HuH-7.5 (cell line): Measurements from ENCODE around the gene TRIM31.
A peak's percentile ranks its signal among the peaks of the same experiment; 100 is the strongest.
"Not testable (repeated sequence)": the region's sequence is repeated elsewhere in the genome, so short reads cannot be mapped to it uniquely, and the experiment has no call there.

Experiments
- DNase-seq: peaks from one replicate; pipeline ENCODE4 v3.0.0; 2011; ENCODE audit warnings: low spot score

Gene TRIM31

DNA sequence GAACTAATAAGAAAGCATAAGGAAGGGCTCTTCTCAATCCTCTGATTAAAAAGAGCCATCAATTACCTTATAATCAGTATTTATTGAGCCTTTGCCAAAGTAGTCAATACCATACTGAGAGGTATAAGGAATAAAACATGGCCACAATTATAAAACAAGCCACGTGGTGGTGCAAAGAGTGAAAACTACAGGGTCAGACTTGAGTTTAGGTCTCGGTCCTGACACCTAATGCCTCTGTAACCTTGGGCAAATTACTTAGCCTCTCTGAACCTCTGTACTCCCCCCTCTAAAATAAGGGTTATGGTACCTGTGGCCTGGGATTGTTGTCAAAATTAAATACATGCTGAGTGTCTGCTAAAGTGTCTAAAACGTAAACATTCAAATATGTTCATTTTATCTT, 36.3 kb upstream of the TRIM31 start:
- no peak for DNase-seq

DNA sequence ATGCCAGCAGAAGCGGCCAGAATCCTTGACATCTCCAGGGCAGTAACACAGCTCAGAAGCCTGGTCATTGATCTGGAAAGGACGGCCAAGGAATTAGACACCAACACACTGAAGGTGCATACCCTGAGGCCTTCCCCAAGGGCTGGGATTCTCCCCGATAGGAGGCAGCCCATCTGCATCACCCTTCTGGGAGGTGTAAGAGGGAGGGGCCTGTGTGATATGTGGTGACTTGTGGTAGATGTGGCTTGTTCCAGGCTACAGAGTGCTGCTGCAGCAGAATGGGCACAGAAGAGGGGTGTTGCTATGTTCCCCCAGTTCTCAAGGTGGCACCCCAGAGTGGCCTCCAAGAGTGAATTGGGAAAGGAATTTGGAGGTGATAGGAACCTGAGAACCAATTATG, 34.2 kb upstream of the TRIM31 start:
- no peak for DNase-seq

DNA sequence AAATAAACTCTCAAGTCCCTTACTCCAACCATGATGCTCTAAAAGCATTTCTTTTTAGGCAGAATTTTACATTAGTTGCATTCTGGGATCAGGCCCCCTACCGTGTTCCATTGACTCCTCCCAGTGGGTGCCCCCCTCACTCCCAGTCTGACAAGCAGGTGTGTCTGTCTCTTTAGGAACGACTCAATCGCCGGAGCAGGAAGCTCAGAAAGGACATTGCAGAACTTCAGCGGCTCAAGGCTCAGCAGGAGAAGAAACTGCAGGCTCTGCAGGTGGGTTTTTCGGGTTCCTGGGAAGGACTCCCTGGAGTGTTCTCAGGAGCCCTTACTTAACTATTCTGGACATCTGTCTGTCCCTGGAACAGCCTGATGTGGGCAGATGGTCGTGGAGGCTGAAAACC, 32.9 kb upstream of the TRIM31 start:
- DNase-seq, result no peak

DNA sequence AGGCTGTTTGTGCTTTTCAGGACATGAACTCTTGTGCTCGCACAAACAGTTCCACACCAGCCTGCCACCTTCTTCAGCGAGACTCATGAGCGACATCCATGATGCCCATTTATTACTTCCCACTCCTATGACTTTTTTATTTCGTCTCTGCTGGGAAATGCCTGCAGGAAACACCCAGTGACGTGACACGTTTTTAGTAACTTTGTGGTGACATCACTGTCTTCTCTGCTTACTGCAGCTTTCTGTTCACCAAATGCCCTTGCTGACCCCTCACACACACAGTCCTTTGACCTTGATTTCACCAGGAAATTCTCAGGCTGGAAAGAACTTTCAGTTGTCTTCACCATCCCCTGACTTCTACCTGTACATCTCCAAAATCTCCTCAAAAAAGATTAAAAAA, 31.9 kb upstream of the TRIM31 start:
- no peak for DNase-seq

DNA sequence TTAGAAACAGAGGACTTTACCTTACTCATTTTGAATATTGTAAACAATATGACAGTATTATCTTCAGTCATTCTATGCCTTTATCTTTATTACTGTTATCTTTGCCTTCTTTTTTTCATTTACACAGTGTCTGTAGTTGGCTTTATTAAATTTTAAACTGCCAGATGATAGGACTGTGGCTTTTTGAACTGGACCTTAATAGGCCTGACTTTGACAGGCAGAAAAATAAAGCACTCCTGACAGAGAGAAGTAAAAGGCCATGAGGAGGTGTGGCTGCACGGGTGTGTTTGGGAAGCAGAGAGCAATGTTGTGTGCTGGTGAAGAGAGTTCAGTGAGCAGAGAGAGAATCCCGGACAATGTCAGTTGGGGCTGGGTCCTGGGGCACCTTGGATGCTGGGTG, 30.9 kb upstream of the TRIM31 start:
- no peak for DNase-seq

DNA sequence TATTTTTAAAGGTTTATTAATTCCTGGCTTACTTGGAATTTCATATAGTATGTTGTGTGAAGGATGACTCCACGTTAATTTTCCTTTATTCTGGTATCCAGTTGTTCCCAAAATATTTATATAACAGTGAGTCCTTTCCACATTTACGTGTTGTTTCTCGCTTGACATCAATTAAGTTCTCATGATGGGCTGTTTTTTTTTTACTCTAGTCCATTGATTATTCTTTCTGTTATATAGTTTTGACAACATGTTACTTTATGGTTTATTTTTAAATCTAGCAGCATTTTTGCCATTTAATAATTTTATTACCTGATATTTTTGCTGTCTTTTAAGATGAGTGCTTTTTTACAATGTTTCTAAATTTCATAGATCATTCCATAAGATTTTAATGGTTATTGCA, 29.8 kb upstream of the TRIM31 start:
- DNase-seq, result no peak

DNA sequence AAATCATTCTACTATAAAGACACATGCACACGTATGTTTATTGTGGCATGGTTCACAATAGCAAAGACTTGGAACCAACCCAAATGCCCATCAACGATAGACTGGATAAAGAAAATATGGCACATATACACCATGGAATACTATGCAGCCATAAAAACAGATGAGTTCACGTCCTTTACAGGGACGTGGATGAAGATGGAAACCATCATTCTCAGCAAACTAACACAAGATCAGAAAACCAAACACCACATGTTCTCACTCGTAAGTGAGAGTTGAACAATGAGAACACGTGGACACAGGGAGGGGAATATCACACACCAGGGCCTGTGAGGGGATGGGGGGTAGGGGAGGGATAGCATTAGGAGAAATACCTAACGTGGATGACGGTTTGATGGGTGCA, 27.4 kb upstream of the TRIM31 start:
- DNase-seq, result not testable (repeated sequence)

DNA sequence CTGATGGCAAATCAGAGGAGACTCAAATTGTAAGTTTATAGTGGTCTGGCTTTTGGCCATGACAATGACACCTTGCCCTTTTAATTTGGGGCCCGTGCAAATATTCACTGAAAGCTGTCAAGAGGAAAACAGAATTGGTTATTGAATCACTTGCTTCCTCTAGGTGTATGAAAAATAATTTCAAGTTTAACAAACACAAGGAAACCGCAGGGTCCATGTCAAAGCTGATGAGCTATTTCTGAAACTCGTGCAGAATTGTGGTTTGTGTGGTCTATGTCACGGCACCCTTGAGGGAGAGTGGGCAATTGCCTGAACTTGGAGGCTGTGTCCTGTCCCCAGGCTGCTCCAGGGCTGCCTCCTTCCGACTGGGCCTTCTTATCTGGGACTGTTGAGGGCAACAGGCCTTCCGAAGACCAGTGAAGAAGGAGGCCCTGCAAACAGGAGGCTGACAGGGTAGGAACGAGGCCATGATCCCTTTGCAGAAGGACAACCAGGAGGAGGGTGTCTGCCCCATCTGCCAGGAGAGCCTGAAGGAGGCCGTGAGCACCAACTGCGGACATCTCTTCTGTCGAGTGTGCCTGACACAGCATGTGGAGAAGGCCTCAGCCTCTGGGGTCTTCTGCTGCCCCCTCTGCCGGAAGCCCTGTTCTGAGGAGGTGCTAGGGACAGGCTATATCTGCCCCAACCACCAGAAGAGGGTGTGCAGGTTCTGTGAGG, 23.8 kb upstream of the TRIM31 start:
- no peak for DNase-seq

DNA sequence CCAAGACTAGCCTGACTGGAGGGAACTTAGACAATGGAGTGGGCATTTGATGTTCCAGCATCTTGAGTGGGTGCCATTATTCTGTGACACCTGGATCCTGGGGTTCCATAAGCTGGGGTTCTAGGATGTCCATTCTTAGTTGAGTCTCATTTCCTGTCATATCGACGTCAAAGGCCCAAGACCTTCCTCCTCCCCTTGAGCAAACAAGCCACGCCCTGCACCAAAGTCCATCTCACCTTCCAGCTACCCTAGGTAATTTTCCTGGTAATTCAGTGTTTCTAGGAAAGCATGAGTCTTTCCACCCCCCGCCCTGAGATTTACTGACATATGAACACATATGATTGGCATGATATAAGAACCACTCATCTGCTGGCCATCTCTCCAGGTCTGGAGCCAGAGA, 22.9 kb upstream of the TRIM31 start, which contains the start of gene TRIM40:
TSS of gene TRIM40 (plus strand) at position 384 of the 400 bp plus-strand sequence. CDS start 897 bp downstream, outside the sequence.
- DNase-seq, result no peak

DNA sequence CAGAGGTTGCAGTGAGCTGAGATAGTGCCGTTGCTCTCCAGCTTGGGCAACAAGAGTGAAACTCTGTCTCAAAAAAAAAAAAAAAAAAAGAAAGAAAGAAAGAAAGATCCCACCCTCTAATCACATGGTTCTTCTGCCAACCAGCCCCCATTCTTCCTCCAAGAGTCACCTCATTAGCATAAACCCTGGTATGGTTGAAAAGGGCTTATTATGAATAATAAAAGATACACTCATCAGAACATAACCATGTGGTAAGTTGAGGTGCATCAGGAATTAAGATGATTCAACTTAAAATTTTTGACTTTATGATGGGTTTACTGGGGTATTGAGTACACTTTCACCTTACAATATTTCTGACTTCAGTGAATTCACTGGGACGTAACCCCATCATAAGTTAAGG, 22.3 kb upstream of the TRIM31 start:
- DNase-seq, result no peak

DNA sequence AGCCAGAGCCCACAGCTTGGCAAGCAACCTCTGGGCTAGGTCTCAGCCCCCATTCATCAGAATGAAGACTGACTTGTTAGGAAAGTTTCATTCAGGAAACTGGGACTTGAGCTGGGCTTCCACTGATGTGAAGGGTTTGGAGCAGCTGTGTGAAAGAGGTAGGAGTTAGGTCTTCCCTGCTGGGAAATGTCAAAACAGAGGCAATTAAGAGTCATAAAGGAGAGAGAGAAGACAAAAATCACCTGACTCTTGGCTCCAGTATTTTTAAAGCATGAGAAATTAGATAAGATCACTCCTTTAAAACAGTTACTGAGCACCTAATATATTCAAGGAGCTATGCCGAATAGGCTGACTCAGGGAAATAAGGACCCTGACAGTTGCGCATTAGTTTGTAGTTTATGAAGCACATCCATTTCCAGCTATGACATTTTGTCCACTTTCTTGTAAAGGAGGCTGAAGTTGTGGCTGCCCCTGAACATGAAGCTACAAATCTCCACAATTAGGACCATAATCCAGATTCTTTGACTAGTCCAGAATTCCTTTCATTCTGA, 19.1 kb upstream of the TRIM31 start:
- DNase-seq, result no peak

DNA sequence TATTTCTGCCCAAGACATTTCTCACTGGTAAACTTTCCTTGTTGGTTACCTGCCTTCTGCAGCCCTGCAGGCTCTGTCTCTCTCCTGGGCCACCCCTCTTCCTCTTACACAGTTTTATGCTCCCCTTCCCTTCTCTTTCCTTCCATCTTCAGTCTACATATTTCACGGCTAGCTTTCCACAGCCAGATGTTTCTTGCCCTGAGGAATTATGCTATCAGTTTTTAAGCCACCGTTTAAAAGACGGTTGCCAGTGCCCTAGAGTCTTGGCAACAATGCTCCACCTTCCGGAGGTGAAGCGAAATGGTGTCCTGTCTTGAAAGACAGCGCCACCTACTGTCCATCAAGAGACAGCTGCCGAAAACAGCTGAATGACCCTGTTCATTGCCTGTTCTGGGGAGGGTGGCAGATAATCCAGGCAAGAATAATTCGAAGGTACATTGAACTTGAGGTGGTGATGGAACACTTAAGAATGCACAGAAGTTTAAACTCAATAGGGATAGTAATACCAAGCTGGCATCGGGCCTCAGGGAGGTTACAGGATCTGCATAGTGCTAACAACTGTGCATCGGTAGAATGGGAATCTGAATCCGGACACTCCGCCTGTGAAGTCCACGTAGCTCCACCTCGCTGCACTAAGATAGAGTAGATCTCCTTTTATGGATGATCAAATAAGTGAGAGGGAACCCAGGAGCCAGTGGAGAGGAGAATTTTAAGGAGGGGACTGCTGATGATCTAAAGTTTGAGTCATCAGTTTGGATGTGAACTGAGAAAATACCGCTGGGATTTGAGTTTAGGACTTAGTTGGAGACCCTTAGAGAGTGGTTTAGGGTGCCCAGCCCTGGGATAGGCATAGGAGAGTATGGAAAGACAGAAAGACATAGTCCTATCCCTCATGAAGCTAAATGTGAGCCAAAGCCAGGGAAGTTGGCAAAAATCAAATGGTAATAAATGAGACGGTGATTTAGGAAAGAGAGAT, 18.3 kb upstream of the TRIM31 start:
- DNase-seq, result peak; percentile 65

DNA sequence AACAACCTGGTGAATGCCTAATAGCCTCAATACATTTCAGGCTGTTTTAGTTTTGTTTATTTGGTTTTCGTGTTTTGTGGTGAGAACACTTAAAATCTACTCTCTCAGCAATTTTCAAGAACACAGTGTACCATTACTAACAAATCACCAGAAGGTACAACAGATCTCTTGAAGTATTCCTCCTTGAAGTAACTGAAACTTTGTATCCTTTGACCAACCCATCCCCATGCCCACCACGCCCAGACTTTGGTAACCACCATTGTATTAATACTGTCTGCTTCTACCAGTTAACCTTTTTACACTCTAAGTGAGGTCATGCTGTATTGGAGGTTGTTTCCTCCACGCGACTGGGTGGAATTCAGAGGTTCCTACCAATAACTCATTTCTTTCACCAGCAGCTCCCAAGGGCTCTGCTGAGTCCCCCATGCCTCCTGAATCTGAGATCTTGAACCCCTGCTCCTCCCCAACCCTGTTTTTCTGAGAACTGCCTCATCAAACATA, 17.3 kb upstream of the TRIM31 start:
- no peak for DNase-seq

DNA sequence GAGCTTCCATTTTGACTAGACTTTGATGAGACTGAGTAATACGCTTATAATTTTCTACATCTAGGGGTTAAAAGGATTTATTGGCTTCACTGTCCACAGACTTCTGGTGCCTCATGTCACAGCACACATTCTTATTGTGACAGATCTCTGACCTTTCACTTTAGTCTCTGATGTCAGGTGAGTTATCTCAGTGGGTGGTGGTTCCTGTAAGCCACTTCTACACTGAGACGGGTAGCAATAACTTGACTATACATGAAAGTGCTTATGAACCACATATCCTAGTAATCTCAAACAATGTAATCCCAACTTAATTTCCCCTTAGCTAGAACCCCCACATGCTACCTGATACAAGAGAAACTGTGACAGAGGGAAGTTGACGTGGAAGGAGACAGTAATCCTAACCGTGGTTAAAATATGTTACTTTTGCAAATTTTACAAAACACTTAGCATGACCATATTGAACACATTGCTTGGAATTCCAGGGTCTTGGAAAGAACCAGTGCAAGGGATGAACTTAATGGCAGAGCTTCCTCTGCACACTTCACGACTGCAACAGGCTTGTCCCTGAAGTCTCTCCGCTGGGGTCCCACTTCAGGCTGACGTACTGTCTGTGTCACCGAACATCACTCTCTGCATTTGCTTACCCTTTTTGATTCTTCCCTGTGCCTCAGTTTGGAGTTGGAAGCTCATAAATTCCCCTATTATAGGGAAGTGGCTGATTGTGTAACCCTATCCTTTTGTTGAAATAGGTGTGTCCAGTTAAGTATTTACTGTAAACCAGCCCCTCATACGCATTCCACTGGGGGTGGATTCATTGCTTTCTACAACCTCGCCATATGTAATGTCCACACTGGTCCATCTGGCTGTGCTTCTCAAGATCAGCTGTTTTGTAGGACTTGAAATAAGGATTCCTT, 16.6 kb upstream of the TRIM31 start:
- DNase-seq, result no peak

DNA sequence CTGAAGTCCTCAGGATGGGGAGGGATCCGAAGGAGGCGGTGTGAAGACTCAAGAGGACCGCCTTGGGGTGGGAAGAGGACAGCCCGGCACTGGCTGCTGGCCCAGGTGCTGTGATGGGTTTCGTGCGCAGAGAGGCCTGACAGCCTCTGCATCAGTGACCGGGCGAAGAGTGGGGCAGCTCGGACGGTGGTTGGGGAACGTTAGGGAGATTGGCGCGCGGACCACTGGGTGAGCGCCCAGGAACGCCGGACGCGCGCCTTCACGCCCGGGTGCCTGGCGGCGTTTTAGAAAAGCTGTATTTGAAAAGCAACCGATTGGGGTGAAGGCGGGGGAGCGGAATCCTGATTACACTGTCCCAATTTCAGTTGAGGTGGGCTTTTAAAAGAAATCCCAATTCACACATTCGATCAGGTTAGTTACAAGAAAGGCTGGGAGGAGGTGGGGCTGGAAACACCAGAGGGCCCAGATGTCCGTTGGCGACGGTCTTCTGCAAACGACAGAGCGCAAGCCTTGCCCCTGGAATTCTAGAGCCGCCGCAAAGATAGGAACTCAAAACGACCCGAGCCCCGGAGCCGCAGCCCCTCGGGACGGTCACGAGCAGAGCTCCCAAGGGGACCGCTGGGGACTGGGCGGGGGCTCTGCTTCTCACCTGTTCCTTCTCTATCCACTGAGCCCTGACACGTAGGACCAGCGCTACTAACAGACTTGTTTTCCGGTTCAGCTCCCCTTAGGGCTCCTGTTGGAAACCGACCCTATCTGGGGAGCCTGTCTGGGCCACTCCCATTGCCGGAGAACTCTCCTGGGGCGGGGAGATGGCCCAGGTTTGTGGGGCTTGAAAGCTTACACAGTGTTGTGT, 14.6 kb upstream of the TRIM31 start:
- DNase-seq, result no peak

DNA sequence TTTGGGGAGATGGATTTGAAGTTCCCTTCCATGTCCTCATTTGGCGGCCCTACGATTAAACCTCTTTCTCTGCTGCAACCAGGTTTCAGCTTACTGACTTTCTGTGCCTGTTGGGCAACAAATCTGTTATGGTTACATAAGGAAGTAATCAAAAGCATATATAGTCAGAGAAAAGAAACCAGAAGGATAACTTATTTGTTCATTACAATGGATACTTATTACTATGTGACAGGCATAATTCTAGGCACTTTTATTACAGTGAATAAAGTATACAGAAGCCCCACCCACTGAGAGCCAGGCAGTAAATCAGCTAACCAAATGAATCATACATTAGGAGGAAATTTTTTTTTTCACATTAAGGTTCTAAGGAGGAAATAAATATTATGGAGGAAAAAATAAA, 9.6 kb upstream of the TRIM31 start:
- no peak for DNase-seq

DNA sequence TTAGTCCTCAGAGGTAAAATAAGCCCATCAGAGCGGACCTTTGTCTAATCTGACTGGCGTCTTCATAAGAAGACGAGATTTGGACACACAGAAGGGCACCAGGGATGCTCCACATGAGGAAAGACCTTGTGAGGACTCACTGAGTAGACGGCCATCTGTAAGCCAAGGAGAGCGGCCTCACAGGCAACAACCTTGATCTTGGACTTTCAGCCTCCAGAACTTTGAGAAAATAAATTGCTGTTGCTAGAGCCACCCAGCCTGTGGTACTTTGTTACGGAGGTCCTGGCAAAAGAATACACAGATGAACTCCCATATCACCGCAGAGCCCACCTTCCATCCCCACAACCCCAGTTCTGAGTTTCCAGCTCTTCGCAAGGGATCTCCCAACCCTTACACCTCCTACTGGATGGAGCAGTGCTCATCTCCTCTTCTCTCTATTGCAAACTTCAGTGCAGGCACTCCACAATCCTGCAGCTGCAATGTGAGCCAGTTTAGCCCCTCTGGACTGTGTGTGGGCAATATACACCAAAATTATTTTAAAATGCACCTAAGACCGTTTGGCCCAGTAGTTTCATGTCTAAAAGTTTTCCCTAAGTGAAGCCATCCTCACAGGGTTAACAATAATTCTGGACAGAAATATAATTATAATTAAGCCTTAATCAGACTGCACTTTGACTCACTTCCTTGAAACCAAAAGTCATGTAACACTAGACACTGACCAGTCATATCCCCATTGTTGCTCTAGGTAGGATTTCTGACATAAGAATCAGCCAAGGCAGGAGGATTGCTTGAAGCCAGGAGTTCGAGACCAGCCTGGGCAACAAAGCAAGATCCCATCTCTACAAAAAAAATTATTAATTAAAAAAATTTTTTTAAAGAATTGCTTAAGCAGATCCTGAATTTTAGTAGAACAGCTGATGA, 8.8 kb upstream of the TRIM31 start:
- DNase-seq, result no peak

DNA sequence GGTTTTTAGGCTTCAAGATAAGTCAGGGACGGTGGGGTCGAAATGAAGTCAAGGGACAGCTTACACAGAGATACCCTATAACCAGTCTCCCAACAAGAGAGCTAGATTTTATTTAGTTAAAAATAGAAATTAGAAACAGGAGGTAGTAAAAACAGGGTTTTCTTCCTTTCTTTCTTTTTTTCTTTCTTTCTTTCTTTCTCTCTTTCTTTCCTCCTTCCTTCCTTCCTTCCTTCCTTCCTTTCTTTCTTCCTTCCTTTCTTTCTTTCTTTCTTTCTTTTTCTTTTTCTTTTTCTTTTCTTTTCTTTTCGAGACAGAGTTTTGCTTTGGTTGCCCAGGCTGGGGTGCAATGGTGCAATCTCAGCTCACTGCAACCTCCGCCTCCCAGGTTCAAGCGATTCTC, 5.8 kb upstream of the TRIM31 start:
- not testable (repeated sequence) for DNase-seq

DNA sequence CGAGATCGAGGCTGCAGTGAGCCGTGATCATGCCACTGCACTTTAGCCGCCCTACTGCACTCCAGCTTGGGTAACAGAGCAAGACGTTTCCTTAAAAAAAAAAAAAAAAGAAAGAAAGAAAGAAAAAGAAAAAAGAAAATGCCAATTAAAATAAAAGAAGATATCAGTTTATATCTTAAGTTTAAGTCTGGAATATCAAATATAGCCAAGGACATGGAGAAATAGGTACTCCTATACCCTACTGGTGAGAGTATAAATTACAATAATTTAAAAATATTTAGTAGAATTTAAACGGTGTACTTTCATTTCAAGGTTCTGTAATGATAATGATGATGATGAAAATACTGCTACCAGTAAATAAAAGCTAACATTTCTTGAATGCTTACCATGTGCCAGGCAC, 3.8 kb upstream of the TRIM31 start:
- no peak for DNase-seq

DNA sequence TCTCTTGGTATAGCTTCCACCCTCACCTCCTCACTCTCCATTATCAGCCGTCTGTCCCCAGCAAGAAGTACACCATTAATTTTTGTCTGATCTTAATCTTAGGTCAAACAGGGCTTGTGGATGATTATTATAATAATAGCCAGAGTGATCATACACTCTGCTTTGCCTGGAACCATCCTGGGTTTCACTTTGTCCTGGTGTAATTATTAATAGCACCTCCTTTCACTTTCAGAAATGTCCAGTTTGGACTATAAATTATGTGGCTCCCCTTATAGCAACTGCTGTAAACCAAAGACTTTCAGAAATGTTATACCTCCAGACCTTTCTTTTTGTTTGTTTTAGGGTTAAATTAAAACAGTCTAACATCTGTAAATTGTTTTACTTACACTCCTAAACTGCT, 951 bp upstream of the TRIM31 start:
- DNase-seq, result no peak
